GM18867 (cell line): Measurements from ENCODE around the gene KIAA0825.

ENCODE experiments used
- ATAC-seq: cut with Tn5 transposase; IDR thresholded peaks from one replicate; pipeline ENCODE4 v1.9.1; 2021; ENCODE audit warnings: mild to moderate bottlenecking, moderate library complexity; ENCODE audit not compliant: unreplicated experiment

KIAA0825 gene

DNA sequence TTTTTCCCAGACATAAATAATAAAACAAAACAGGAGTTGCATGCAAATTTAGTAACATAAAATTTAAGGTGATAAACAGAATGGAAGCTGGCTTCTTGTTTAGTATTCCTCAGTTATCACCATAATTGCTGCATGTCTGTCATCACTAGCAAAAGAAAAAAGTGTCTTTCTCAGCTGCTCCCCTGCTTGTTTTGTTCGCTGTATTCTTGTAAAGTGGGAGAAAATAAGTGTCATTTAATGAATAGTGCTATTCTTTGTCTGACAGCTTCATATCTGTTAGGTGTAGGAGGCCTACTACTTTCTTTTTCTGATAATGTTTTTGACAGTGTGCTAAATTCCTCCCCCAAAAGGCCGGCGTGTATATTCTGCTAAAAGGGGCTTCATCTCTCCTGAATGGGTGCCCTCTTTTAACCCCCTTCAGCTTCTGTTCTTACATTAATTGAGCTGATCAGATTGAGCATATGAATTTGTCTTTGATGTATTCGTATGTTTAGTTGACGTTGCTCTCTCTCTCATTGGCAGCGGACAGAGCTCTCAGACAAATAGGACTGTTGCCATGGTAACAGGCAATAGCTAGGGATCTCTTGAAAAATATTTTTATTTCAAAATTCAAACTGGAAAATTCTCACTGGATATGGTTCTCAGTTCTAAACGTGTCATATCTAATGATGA is 303.8 kb downstream of the KIAA0825 start:
- no peak for ATAC-seq

DNA sequence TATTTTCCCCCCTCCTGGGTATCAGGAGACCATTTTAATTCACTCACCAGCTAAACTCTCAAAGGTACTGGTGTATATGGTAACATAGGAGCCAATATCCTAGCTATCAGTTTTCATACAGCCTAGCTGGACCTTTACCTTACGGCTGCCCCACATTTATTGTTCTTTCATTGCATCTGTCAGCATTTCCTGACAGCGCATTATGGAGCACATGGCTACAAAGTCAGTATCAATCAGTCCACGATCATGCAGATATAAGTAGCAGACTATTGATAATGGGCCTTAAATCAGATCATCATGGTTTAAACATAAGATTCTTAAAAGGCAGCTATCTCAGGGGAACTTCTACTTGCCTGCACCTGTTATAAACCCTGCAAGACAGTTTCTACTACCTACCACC is 304.7 kb downstream of the KIAA0825 start:
- ATAC-seq = no peak

- ATAC-seq = no peak
Observed at GRCh38 chr5:94313188-94313587, 305.2 kb downstream of the KIAA0825 start.

DNA sequence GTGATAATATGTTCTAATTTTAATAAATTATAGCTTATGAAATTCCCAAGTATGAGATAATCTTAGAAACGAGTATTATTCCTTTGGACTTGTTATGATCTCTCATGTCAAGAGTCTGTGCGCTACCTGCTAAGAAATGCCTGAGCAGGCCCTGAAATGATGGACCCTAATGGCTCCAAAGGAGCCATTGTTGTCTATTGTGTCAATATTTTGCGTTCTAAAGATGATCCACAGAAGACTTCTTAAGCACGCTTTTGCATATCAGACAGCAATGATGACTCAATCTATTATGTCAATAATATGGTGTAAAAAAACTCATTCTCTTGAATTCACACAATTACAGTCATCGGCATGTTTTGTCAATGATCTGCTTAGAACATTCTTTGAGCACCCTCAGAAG is 306.1 kb downstream of the KIAA0825 start:
- ATAC-seq = no peak

DNA sequence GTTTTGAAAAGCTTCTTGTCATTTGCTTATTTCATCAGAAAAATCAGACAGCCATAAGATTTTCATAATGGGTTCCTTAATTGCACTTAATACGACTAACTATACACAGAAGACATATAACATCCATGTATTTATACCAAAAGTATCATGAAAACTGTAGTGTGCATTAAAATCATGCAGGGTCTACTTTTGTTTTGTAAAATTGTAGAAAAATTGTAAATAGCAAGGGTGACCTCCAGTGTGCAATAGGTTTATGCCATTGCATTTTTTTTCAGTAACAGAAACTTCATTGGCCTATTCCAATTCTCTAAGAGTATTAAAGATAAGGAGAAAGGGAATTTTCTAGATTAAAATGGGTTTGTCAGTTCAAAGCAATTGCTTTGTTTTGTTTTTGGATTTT is 307.6 kb downstream of the KIAA0825 start:
- ATAC-seq = no peak

DNA sequence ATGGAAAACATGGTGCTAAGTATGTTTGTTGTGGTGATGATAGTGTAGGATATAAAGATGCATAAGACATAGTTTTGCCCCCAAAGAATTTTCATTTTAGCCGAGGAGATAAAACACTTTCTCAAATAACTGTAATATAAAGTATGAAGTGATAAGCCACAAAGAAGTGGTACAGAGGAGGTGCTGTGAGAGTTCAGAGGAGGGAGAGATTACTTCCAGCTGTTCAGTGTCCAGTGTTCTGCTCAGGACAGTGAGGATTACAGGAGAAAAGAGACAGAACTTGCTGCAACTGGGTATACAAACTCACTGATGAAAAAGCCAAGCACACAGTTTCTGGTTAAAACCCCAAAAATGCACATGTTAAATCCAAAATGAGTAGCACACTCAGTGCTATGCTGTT is 309.3 kb downstream of the KIAA0825 start:
- ATAC-seq = no peak

DNA sequence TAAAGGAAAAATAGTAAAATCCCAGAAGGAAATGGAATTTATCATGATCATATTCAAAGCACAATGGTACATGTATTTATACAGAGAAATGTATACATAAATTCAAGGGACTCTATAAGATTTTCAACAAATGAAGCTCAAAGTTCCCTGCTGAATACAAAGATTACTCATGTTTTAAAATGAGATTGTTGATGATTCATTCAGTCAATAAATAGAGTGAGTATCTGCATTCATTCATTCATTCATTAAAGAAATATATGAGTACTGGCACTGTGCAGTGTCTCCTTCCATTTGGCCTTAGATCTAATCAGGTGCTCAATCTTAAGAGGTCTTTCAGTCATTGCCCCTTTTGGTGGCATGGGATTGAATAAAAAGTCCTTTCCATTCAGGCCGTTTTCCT is 310.0 kb downstream of the KIAA0825 start:
- no peak for ATAC-seq

GRCh38 chr5:94304146-94304545 is 314.3 kb downstream of the KIAA0825 start:
- no peak for ATAC-seq

GRCh38 chr5:94288937-94289336 is 329.5 kb downstream of the KIAA0825 start:
- no peak for ATAC-seq

GRCh38 chr5:94285984-94286383 is 332.4 kb downstream of the KIAA0825 start:
- no peak for ATAC-seq

DNA sequence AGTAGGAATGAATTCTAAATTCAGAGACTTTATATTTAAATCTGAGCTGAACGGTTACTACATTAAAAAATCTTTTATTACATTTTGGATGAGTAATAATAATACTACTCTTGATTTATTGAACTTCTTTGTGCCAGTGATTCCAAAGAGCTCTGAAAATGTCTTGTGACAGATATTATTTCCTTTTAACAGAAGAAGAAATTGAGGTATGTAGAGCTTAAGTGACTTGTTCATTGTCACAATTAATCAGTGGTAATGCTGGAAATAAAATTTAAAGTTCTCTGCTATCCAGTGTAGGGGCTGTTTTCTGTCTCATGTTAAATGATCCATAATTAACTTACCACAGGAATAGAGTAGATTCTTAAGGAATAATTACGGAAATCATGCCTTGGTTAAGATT is 335.3 kb downstream of the KIAA0825 start:
- no peak for ATAC-seq

- ATAC-seq = no peak
Observed at GRCh38 chr5:94281236-94281801, 337.1 kb downstream of the KIAA0825 start.

DNA sequence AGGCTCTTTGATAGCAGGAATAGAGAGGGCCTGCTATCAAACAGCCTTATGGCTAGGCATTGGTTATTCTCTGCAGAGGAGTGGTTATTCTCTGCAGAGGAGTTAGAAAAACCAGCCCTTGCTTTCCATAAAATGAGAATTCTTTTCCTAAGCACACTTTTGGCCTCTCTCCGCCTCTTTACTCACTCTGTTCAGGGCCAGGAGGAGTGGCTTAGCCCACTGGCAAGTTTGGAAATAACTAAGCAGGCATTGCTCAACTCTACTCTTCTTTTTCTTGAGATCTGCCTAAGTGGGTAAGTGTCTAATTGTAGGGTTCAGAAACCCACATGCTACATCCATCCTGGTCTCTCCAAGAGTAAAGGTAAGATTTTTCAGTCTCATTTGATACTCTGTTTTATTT is 341.7 kb downstream of the KIAA0825 start:
- ATAC-seq = no peak

DNA sequence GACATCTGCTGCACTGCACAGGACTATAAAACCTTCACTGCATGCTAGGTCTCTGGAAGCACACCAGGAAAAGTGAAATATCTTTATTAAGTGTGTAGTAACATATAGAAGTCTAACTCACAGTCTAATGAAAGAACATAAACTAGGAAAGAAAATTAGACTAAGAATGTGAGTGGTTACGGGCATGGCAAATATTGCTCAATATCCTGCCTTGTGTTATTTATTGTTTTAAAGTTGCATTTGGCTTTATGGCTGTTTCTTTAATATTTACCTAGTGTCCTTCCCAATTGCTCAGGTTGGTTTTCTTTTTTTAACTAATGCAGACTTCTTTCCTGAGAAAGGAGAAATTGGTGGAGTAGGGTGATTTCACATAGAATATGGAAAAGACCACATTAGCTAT is 342.4 kb downstream of the KIAA0825 start:
- ATAC-seq = no peak

- ATAC-seq = no peak
Observed at GRCh38 chr5:94274707-94275106, 343.7 kb downstream of the KIAA0825 start.

GRCh38 chr5:94268226-94268625 is 350.2 kb downstream of the KIAA0825 start:
- no peak for ATAC-seq

GRCh38 chr5:94267350-94267899 is 351.0 kb downstream of the KIAA0825 start:
- ATAC-seq = no peak

GRCh38 chr5:94266170-94266569 is 352.2 kb downstream of the KIAA0825 start:
- ATAC-seq = no peak

GRCh38 chr5:94263068-94263467 is 355.3 kb downstream of the KIAA0825 start:
- peak; percentile 56 for ATAC-seq

- ATAC-seq = no peak
Observed at GRCh38 chr5:94260096-94260495, 358.3 kb downstream of the KIAA0825 start.

DNA sequence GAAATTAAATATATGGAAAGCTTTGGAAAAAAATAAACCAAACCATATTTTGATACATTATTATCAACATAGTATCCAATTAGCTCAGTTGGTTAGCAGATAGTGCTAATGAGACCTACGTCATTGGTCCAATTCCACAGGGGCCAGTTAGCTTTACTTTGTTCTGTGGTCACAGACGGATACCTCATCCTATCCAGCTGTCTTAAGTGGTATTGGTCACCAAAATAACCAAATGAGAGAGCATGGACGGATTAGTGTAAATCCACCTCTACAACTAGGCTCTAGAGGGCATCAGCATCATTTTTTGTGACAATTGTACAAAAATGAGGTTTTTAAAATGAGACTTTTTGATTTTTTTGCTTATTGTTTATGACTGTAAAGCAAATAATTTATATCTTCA is 364.2 kb downstream of the KIAA0825 start:
- ATAC-seq = no peak

- no peak for ATAC-seq
Observed at GRCh38 chr5:94250985-94251384, 367.4 kb downstream of the KIAA0825 start.

- no peak for ATAC-seq
Observed at GRCh38 chr5:94249430-94249829, 369.0 kb downstream of the KIAA0825 start.
